IPS-18c (cell line): ENCODE measurements around the gene SH3TC2.

Experiments used
- H3K4me3 ChIP-seq: 2 replicates; pipeline ENCODE4 v1.7.0; 2013; ENCODE audit warnings: low read depth, mild to moderate bottlenecking, low read length, moderate library complexity; ENCODE audit not compliant: insufficient read depth
- H3K9me3 ChIP-seq: one replicate; pipeline ENCODE4 v1.6.1; 2013; ENCODE audit warnings: mild to moderate bottlenecking, low read length, moderate library complexity; ENCODE audit not compliant: control insufficient read depth, insufficient read depth

Gene SH3TC2

GRCh38 chr5:149040421-149040820, 22.4 kb downstream of the SH3TC2 start:
- no peaks in the 10 kb centered on the region for H3K9me3 ChIP-seq
- no peak overlapping the region for H3K4me3 ChIP-seq

- Histone ChIP-seq H3K4me3 (no peak overlapping the region), H3K9me3 (no peaks in the 10 kb centered on the region)
Observed at GRCh38 chr5:149039506-149039905, 23.4 kb downstream of the SH3TC2 start.

- Histone ChIP-seq H3K9me3 (no peaks in the 10 kb centered on the region), H3K4me3 (no peak overlapping the region)
Observed at GRCh38 chr5:149038336-149039080, 24.4 kb downstream of the SH3TC2 start.

GRCh38 chr5:149037817-149038216, 25.0 kb downstream of the SH3TC2 start:
- H3K4me3 ChIP-seq: no peak overlapping the region

GRCh38 chr5:149036970-149037369, 25.9 kb downstream of the SH3TC2 start:
- Histone ChIP-seq H3K9me3 (no peaks in the 10 kb centered on the region), H3K4me3 (no peak overlapping the region)

More at GRCh38 chr5:149037817-149038216, 25.0 kb downstream of the SH3TC2 start:
- H3K9me3 ChIP-seq: no peaks in the 10 kb centered on the region

GRCh38 chr5:149036168-149036567, 26.7 kb downstream of the SH3TC2 start:
- Histone ChIP-seq H3K9me3 (no peaks in the 10 kb centered on the region), H3K4me3 (no peak overlapping the region)

- H3K4me3 ChIP-seq: no peak overlapping the region
- no peaks in the 10 kb centered on the region for H3K9me3 ChIP-seq
Observed at GRCh38 chr5:149035372-149035790, 27.5 kb downstream of the SH3TC2 start.

GRCh38 chr5:149030838-149031397, 31.9 kb downstream of the SH3TC2 start:
- Histone ChIP-seq H3K9me3 (no peaks in the 10 kb centered on the region), H3K4me3 (no peak overlapping the region)

GRCh38 chr5:149030392-149030791, 32.5 kb downstream of the SH3TC2 start:
- Histone ChIP-seq H3K9me3 (no peaks in the 10 kb centered on the region), H3K4me3 (no peak overlapping the region)

GRCh38 chr5:149028984-149029383, 33.9 kb downstream of the SH3TC2 start:
- Histone ChIP-seq H3K4me3 (no peak overlapping the region), H3K9me3 (no peaks in the 10 kb centered on the region)

- H3K4me3 ChIP-seq: no peak overlapping the region
- no peaks in the 10 kb centered on the region for H3K9me3 ChIP-seq
Observed at GRCh38 chr5:149028161-149028560, 34.7 kb downstream of the SH3TC2 start.

GRCh38 chr5:149027636-149028035, 35.2 kb downstream of the SH3TC2 start:
- H3K4me3 ChIP-seq: no peak overlapping the region

GRCh38 chr5:149024943-149025342, 37.9 kb downstream of the SH3TC2 start:
- no peaks in the 10 kb centered on the region for H3K9me3 ChIP-seq

More at GRCh38 chr5:149027636-149028035, 35.2 kb downstream of the SH3TC2 start:
- H3K9me3 ChIP-seq: no peaks in the 10 kb centered on the region

GRCh38 chr5:149024477-149024876, 38.4 kb downstream of the SH3TC2 start:
- Histone ChIP-seq H3K9me3 (no peaks in the 10 kb centered on the region), H3K4me3 (no peak overlapping the region)

More at GRCh38 chr5:149024943-149025342, 37.9 kb downstream of the SH3TC2 start:
- no peak overlapping the region for H3K4me3 ChIP-seq

GRCh38 chr5:149022200-149022599, 40.7 kb downstream of the SH3TC2 start:
- Histone ChIP-seq H3K9me3 (no peaks in the 10 kb centered on the region), H3K4me3 (no peak overlapping the region)

- no peaks in the 10 kb centered on the region for H3K9me3 ChIP-seq
- no peak overlapping the region for H3K4me3 ChIP-seq
Observed at GRCh38 chr5:149019679-149020078, 43.2 kb downstream of the SH3TC2 start.

- Histone ChIP-seq H3K4me3 (no peak overlapping the region), H3K9me3 (no peaks in the 10 kb centered on the region)
Observed at GRCh38 chr5:149018909-149019443, 43.9 kb downstream of the SH3TC2 start.

GRCh38 chr5:149017636-149018035, 45.2 kb downstream of the SH3TC2 start:
- H3K9me3 ChIP-seq: no peaks in the 10 kb centered on the region
- no peak overlapping the region for H3K4me3 ChIP-seq
